ENCODE results near the gene PPAN. TPM values are rescaled to one million over a fixed set of nuclear protein-coding genes. Genes with fewer than 3 reads are reported as not detected.

The PPAN gene
- polyA plus RNA-seq, 3 donors from 2014 or later, result 12.1 to 44.8 (median 18.4) TPM

GRCh38 chr19:10086591-10087192, 19.5 kb upstream of the PPAN start:
- H3K4me3 Mint-ChIP-seq, result peak overlapping the region; percentile 79 to 91 (median 88)
- DNase-seq, result peak in 1 of 3 donors; percentile 20
- H3K9me3 Mint-ChIP-seq, result no peaks in the 10 kb centered on the region
- peaks cover 0 to 2% (median 2%) of the 10 kb centered on the region in 3 donors for H3K27me3 Mint-ChIP-seq (ENCODE audit: low read depth in 3 of 3)
- peaks cover 9 to 15% of the 10 kb centered on the region in 2 donors for H3K4me1 Mint-ChIP-seq
- H3K36me3 Mint-ChIP-seq, result peaks cover under 1 to 9% (median 2%) of the 10 kb centered on the region in 3 donors
- H3K27ac Mint-ChIP-seq, result peak overlapping the region; percentile 44 to 89 (median 78)

- DNase-seq, result no peak
- peak overlapping the region; percentile 79 to 91 (median 88) for H3K4me3 Mint-ChIP-seq
- peaks cover 9 to 18% of the 10 kb centered on the region in 2 donors for H3K4me1 Mint-ChIP-seq
- H3K9me3 Mint-ChIP-seq, result no peaks in the 10 kb centered on the region
- H3K27ac Mint-ChIP-seq, result peak overlapping the region; percentile 44 to 85 (median 76)
- H3K27me3 Mint-ChIP-seq (ENCODE audit: low read depth in 3 of 3), result peaks cover 0 to 2% (median 0%) of the 10 kb centered on the region in 3 donors
- H3K36me3 Mint-ChIP-seq, result peaks cover 4 to 13% (median 6%) of the 10 kb centered on the region in 3 donors
Observed at GRCh38 chr19:10087296-10088061, 18.7 kb upstream of the PPAN start.

- peaks cover 12 to 20% (median 15%) of the 10 kb centered on the region in 3 donors for H3K36me3 Mint-ChIP-seq
- DNase-seq, result no peak
- peak overlapping the region in 1 of 6 donors; percentile 46 for H3K27ac Mint-ChIP-seq
- no peaks in the 10 kb centered on the region for H3K9me3 Mint-ChIP-seq
- peak overlapping the region in 1 of 5 donors; percentile 24 for H3K4me3 Mint-ChIP-seq
- H3K4me1 Mint-ChIP-seq, result peaks cover 15 to 19% of the 10 kb centered on the region in 2 donors
- peaks cover 0 to 2% (median 0%) of the 10 kb centered on the region in 3 donors for H3K27me3 Mint-ChIP-seq (ENCODE audit: low read depth in 3 of 3)
Observed at GRCh38 chr19:10088949-10089554, 17.1 kb upstream of the PPAN start.

- H3K27me3 Mint-ChIP-seq (ENCODE audit: low read depth in 3 of 3), result peaks cover 0 to 3% (median 2%) of the 10 kb centered on the region in 3 donors
- peaks cover 12 to 20% (median 17%) of the 10 kb centered on the region in 3 donors for H3K36me3 Mint-ChIP-seq
- peaks cover 15 to 19% of the 10 kb centered on the region in 2 donors for H3K4me1 Mint-ChIP-seq
- H3K4me3 Mint-ChIP-seq, result no peak overlapping the region
- no peaks in the 10 kb centered on the region for H3K9me3 Mint-ChIP-seq
- DNase-seq, result no peak
- H3K27ac Mint-ChIP-seq, result peak overlapping the region in 2 of 6 donors; percentile 46 to 86
Observed at GRCh38 chr19:10089801-10090375, 16.3 kb upstream of the PPAN start.

DNA sequence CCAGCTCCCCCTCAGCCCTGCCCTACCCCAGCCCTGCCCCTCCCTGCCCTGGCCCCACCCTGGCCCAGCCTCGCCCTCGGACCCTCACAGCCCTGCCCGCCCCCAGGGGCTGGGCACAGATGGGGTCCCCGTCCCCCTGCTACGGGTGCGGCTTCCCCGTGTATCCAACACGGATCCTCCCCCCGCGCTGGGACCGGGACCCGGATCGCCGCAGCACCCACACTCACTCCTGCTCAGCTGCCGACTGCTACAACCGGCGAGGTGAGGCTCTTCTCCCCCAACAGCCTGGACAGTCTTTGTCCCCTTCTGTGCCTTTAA, 14.8 kb upstream of the PPAN start:
- no peak overlapping the region for H3K4me3 Mint-ChIP-seq
- peaks cover 19 to 21% of the 10 kb centered on the region in 2 donors for H3K4me1 Mint-ChIP-seq
- H3K36me3 Mint-ChIP-seq, result peaks cover 12 to 20% (median 17%) of the 10 kb centered on the region in 3 donors
- peak overlapping the region in 1 of 6 donors; percentile 13 for H3K27ac Mint-ChIP-seq
- no peak for DNase-seq
- no peaks in the 10 kb centered on the region for H3K9me3 Mint-ChIP-seq
- H3K27me3 Mint-ChIP-seq (ENCODE audit: low read depth in 3 of 3), result peaks cover 2 to 5% (median 3%) of the 10 kb centered on the region in 3 donors

DNA sequence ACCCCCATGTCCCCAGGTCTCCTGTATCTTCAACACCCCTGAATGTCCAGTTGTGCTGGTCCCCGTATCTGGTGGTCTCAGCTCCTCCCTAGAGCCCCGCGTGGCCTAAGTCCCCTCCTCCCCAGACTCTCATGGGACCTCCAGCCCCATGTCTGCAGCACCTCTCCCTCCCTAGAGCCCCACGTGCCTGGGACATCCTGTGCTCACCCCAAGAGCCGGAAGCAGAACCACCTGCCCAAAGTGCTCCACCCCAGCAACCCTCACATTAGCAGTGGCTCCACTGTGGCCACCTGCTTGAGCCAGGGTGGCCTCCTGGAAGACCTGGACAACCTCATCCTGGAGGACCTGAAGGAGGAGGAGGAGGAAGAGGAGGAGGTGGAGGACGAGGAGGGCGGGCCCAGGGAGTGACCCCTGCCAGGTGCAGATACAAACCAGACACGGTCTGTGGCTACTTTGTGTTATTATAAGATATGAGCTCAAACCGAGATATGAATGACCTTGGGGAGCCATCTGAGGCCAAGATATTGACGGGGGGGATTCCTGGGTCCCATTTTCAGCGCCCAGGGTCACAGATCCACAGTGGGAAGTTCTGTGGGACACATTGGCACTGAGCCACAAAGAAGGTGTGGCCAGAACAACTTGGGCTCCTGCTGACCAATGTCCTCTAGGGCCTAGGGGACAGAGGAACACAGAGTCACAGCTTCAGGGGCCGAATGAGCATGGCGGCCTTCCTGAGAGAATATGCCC, 14.1 kb upstream of the PPAN start:
- Mint-ChIP-seq H3K4me3 (no peak overlapping the region), H3K27me3 (ENCODE audit: low read depth in 3 of 3) (peaks cover 2 to 5% (median 3%) of the 10 kb centered on the region in 3 donors), H3K4me1 (peaks cover 20 to 22% of the 10 kb centered on the region in 2 donors), H3K27ac (peak overlapping the region in 4 of 6 donors; percentile 8 to 60 (median 20)), H3K36me3 (peaks cover 12 to 20% (median 17%) of the 10 kb centered on the region in 3 donors), H3K9me3 (no peaks in the 10 kb centered on the region)
- no peak for DNase-seq

DNA sequence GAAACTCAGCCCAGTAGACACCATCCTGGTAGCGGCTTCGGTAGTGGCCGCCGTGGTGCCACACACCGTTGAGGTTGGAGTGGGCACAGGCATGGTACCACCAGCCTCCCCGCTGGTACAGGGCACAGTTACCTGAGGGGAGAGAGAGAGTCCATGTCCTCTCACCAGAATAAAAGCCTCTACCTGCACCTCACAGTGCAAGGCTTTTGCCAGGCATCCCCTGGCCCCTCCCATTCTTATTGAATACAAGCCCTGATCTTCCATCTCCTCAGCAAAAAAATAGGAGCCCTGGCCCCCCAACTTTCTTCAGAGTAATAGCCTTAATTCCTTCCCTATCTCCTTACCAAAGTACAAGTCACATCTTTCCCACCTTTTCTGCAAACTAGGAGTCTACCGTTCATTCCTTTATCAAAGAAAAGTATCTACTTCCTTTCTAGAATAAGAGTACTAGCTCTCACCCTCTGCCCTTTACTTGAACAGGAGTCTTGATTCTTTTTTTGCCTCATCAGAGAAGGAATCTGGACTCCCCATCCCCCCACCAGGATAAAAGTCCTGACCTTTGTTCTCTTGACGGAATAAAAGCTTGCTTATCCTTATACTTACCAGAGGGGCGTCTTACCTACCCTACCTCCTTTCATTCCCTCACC, 13.4 kb upstream of the PPAN start:
- no peak overlapping the region for H3K4me3 Mint-ChIP-seq
- H3K27me3 Mint-ChIP-seq (ENCODE audit: low read depth in 3 of 3), result peaks cover 2 to 5% (median 3%) of the 10 kb centered on the region in 3 donors
- no peaks in the 10 kb centered on the region for H3K9me3 Mint-ChIP-seq
- no peak for DNase-seq
- peak overlapping the region in 4 of 6 donors; percentile 18 to 65 (median 57) for H3K27ac Mint-ChIP-seq
- H3K4me1 Mint-ChIP-seq, result peaks cover 13 to 18% of the 10 kb centered on the region in 2 donors
- H3K36me3 Mint-ChIP-seq, result peaks cover 12 to 20% (median 17%) of the 10 kb centered on the region in 3 donors

GRCh38 chr19:10093295-10094186, 12.6 kb upstream of the PPAN start:
- no peak for DNase-seq
- Mint-ChIP-seq H3K4me1 (peaks cover 18 to 23% of the 10 kb centered on the region in 2 donors), H3K27me3 (ENCODE audit: low read depth in 3 of 3) (peaks cover 2 to 7% (median 6%) of the 10 kb centered on the region in 3 donors), H3K4me3 (no peak overlapping the region), H3K9me3 (no peaks in the 10 kb centered on the region), H3K27ac (peak overlapping the region; percentile 36 to 71 (median 62)), H3K36me3 (peaks cover 12 to 20% (median 17%) of the 10 kb centered on the region in 3 donors)

DNA sequence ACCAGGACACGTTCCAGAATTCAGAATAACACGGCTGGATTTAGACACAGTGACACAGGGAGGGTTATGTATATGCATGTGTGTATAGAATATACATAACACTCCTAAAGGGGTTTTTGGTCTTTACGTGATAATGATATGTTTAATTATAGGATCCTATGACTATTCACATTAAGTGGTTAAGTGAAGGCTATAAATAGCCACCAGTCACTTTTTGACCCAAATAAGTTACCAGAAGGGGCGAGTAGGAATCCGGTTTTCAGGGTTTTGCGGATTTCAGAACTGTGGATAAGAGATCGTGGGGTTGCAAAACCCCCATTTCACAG, 10.6 kb upstream of the PPAN start:
- peak overlapping the region; percentile 2 to 74 (median 47) for H3K4me3 Mint-ChIP-seq
- H3K9me3 Mint-ChIP-seq, result no peaks in the 10 kb centered on the region
- peaks cover 12 to 17% (median 12%) of the 10 kb centered on the region in 3 donors for H3K36me3 Mint-ChIP-seq
- H3K4me1 Mint-ChIP-seq, result peaks cover 37 to 41% of the 10 kb centered on the region in 2 donors
- DNase-seq, result no peak
- H3K27me3 Mint-ChIP-seq (ENCODE audit: low read depth in 3 of 3), result peaks cover 13% of the 10 kb centered on the region in 3 donors
- H3K27ac Mint-ChIP-seq, result peak overlapping the region in 5 of 6 donors; percentile 34 to 82 (median 65)

GRCh38 chr19:10095948-10096614, 10.1 kb upstream of the PPAN start:
- Mint-ChIP-seq H3K4me3 (peak overlapping the region; percentile 30 to 74 (median 55)), H3K27me3 (ENCODE audit: low read depth in 3 of 3) (peaks cover 13 to 14% (median 14%) of the 10 kb centered on the region in 3 donors), H3K36me3 (peaks cover 12 to 17% (median 12%) of the 10 kb centered on the region in 3 donors), H3K4me1 (peaks cover 42 to 45% of the 10 kb centered on the region in 2 donors), H3K9me3 (no peaks in the 10 kb centered on the region), H3K27ac (peak overlapping the region in 5 of 6 donors; percentile 34 to 82 (median 65))
- peak; percentile 90 to 94 (median 94) for DNase-seq

DNA sequence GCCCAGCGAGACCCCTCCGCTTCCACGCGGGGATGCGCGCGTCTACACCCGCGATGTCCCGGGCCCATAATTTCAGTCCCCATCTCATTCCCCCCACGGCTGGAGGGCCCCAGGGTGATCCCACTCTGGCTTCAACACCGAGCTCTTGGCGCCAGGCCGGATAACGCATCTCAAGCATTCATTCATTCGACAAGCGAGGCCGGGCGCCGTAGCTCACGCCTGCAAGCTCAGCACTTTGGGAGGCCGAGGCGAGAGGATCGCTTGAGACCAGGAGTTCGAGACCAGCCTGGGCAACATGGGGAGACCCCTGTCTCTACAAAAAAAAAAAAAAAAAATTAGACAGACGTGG, 9.6 kb upstream of the PPAN start:
- Mint-ChIP-seq H3K27ac (peak overlapping the region in 4 of 6 donors; percentile 17 to 78 (median 38)), H3K4me3 (peak overlapping the region; percentile 29 to 55 (median 46)), H3K9me3 (no peaks in the 10 kb centered on the region), H3K4me1 (peaks cover 44 to 48% of the 10 kb centered on the region in 2 donors), H3K36me3 (peaks cover 10 to 17% (median 12%) of the 10 kb centered on the region in 3 donors), H3K27me3 (ENCODE audit: low read depth in 3 of 3) (peaks cover 13 to 14% (median 14%) of the 10 kb centered on the region in 3 donors)
- DNase-seq, result no peak
